AG04449 (cell line): Measurements from ENCODE around the gene CFAP74.

Source experiments
- CTCF ChIA-PET: fragments of 350-600 bp; formaldehyde crosslinking; extraction: SDS; loops from one replicate; lab custom pipeline; 2021; ENCODE audit warnings: antibody characterized with exemption; lab: Yijun Ruan, JAX
- POLR2A ChIA-PET: fragments of 400-600, 350-600 bp; formaldehyde crosslinking; extraction: SDS; loops from one replicate; lab custom pipeline; 2020; ENCODE audit warnings: antibody characterized with exemption, inconsistent platforms; lab: Yijun Ruan, JAX
- DNase-seq: peaks from one replicate; pipeline ENCODE4 v3.0.0-alpha.2; 2010; ENCODE audit warnings: low read depth, low spot score
- H3K4me3 ChIP-seq: 2 replicates; pipeline ENCODE4 v1.5.1; 2011; ENCODE audit warnings: low read depth, mild to moderate bottlenecking, control low read depth, low read length
- TF ChIP-seq, protein P1 (sequence below): IDR thresholded peaks from one replicate; pipeline ENCODE4 v1.5.1; 2011; ENCODE audit warnings: mild to moderate bottlenecking, moderate library complexity, low read length, control low read depth, inconsistent platforms; ENCODE audit not compliant: insufficient read depth; ENCODE audit errors: missing control alignments

Gene CFAP74

DNA sequence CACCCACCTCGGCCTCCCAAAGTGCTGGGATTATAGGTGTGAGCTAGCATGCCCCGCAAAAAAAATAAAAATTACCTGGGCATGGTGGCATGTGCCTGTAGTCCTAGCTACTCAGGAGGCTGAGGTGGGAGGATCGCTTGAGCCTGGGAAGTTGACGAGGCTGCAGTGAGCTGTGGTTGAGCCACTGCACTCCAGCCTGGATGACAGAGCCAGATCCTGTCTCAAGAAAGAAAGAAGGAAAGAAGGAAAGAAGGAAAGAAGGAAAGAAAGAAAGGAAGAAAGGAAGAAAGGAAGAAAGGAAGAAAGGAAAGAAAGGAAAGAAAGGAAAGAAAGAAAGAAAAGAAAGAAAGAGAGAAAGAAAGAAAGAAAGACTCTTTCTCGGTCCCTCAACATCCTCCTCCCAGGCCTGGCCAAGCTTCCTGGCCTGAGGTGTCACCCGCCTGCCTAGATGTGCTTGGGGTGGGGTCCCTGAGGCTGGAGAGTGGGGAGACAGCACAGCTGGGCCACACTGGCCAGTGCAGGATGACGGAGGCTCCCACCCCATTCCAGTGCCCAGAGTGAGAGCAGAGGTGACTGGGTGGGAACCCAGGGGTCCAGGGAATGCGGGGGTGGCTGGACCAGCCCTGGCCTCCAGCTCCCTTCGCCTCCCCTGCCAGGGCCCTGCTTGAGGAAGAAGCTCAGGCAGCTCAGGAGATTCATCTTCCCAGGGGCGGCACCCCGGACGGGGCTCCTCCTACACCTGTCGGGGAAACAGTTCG lies 102.5 kb downstream of the CFAP74 start:
- CTCF ChIA-PET: interaction anchor here (0.6 to 6.7 kb wide), 6 partner anchors 7 to 245 kb away, joined by 3 to 75 read pairs (median 3); no protein-coding TSS in a partner anchor
- no peak overlapping the region for H3K4me3 ChIP-seq
- POLR2A ChIA-PET: no interaction called here
- no peak for DNase-seq
- TF ChIP-seq, protein P1, sequence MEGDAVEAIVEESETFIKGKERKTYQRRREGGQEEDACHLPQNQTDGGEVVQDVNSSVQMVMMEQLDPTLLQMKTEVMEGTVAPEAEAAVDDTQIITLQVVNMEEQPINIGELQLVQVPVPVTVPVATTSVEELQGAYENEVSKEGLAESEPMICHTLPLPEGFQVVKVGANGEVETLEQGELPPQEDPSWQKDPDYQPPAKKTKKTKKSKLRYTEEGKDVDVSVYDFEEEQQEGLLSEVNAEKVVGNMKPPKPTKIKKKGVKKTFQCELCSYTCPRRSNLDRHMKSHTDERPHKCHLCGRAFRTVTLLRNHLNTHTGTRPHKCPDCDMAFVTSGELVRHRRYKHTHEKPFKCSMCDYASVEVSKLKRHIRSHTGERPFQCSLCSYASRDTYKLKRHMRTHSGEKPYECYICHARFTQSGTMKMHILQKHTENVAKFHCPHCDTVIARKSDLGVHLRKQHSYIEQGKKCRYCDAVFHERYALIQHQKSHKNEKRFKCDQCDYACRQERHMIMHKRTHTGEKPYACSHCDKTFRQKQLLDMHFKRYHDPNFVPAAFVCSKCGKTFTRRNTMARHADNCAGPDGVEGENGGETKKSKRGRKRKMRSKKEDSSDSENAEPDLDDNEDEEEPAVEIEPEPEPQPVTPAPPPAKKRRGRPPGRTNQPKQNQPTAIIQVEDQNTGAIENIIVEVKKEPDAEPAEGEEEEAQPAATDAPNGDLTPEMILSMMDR: no peak

DNA sequence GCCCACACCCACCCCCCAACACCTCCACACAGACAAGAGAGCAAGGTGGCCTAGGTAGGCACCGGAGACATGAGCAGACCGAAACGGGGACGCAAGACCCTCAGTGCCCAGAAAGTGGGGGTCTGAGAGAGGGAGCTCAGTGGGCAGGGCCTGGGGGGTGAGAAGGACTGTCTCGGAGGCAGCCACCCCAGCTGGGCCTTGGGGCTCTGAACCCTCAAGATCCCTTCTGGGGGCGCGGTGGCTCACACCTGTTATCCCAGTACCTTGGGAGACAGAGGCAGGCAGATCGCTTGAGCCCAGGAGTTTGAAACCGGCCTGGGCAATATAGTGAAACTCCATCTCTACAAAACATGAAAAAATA lies 103.6 kb downstream of the CFAP74 start:
- POLR2A ChIA-PET: no interaction called here
- TF ChIP-seq, protein P1: no peak
- no peak overlapping the region for H3K4me3 ChIP-seq
- DNase-seq: no peak
- CTCF ChIA-PET: interaction anchor here (6.7 kb wide), 1 partner anchor 8 kb away, joined by 75 read pairs; no protein-coding TSS in a partner anchor

DNA sequence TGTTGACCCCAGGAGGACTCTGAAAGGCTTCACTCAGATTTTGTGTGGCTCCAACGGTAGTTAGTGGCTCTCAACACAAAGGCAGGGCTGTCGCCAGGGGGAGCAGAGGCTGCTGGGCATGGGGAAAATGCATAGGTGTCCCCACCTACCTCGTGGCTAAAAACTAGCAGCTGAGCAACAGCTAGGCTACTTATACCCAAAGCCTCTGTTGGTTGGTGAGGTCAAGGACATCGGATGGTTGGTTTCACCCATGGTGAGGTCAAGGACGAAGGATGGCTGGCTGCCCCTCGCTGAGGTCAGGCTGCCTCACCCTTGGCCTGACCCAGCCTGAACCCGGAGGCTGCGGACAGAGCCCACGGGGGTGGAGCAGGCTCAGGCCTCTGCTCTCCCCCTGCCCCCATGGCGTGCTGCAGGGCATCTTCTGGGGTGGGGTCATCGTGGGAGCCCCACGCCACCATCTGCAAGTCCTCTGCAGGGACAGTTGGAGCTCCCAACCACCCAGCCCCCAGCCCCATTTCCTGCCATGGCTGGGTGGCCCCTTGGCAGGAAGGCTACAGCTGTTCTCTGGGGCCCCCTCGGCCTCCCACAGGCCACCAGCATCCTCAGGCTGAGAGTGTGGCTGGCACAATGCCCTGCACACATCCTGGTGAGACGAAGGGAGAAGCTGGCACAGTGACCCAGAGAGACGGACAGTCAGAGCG lies 104.2 kb downstream of the CFAP74 start:
- CTCF ChIA-PET: interaction anchor here (6.7 kb wide), 1 partner anchor 8 kb away, joined by 75 read pairs; no protein-coding TSS in a partner anchor
- TF ChIP-seq, protein P1: peak; percentile 5
- no peak overlapping the region for H3K4me3 ChIP-seq
- POLR2A ChIA-PET: no interaction called here
- no peak for DNase-seq

DNA sequence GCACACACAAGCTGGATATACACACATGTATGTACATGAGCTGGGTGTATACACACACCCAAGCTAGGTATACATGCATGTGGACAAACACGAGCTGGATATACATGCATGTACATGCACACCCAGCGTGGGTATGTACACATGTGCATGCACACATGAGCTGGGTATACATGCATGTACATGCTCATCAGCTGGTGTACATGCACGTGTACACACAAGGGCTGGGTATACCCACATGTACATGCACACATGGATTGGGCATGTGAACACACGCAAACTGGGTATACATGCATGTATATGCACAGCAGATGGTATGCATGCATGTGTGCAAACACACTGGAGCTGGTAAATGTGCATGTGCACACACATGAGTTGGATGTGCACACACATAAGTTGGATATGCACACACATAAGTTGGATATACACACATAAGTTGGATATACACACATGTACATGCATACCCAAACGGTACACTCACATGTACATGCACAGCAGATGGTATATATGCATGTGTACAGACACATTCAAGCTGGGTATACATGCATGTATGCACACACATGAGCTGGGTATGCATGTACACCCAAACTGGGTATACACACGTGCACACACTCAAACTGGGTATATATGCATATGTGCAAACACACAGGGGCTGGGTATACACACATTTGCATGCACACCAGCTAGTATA lies 105.2 kb downstream of the CFAP74 start:
- no peak overlapping the region for H3K4me3 ChIP-seq
- TF ChIP-seq, protein P1: no peak
- no peak for DNase-seq
- ChIA-PET CTCF (interaction anchor here (1.3 to 6.7 kb wide), 2 partner anchors 9 to 77 kb away, joined by 3 to 75 read pairs; no protein-coding TSS in a partner anchor), POLR2A (no interaction called here)

DNA sequence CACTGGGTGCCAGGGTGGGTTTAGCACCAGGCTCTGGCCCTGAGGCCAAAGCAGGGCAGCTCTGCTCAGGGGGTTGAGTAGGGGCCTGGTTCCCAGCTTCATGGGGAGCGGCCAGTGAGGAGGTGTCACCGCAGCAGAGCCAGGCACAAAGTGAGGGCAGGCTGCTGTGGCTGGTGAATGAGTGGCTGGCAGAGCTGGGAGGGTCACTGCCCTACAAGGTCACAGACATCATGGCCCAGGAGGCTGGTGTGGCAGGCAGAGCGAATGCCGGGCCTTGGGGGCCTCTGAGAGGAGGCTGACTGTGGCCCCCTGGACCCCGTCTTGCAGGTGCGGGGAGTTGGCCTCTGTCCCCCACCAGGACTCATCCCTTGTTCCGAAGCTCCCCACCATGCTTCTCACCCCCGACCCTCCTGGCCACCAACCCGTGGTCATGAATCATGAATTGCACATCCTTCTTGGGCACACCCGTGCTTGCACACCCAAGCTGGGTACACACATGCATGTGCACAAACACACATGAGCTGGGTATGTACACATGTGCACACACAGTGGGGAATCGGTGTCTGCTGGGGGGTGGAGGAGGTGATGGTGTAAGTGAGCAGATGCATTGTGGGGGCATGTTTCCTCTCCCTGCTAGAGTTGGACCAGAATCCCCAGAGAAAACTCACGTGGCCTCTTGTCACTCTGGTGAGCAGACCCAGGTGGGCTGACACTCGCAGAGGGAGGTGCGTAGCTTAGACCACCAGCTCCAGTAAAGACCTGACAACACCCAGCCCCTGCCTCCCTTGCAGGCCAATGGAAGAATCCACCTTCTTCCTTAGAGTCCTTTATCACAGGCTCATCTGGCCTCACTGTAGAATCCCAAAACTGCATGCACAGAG lies 107.9 kb downstream of the CFAP74 start:
- POLR2A ChIA-PET: no interaction called here
- no peak overlapping the region for H3K4me3 ChIP-seq
- DNase-seq: no peak
- CTCF ChIA-PET: interaction anchor here (1.1 to 6.7 kb wide), 2 partner anchors 9 to 12 kb away, joined by 3 to 75 read pairs; no protein-coding TSS in a partner anchor
- TF ChIP-seq, protein P1: no peak
